ENCODE measurements around the gene CCDC68. TPM values are rescaled to one million over a fixed set of nuclear protein-coding genes. Genes with fewer than 3 reads are reported as not detected.

The CCDC68 gene
- total RNA-seq, 4 donors from 2014 or later, result 3.6 to 8.3 (median 5.5) TPM

DNA sequence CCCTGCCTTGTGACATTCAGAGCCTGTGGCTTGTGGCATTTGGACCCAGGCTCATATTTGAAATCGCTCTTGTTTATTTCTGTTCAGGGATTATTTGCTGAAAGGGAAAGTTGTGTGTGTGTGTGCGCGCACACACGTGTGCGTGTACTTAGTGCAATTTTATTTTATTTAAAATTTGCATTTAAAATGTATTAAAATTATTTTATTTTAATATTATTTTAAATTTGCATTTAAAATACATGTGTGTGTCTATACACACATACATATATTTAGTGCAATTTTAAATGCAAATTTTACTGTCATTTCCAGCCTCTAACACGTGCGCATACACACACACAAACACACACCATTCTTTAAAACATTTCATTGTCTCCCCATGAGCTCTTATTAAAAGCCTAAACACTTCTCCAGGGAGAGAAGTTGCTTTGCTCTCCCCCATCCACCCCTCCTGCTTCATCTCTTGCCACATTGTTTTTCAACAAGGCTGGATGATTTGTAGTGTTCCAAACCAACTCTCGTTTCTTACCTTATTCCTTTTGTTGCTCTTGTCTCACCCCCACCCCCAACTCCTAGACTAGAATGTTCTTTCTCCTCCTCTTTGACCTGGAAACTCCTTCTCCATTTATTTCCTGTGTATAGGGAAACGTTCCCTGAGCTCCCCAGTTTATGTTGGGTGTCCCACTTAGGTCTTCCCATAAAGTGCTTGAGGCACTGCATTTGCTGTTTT is 3.8 kb upstream of the CCDC68 start:
- H3K9me3 ChIP-seq, result no peaks in the 10 kb centered on the region
- H3K27me3 ChIP-seq, result peaks cover 45% of the 10 kb centered on the region
- TF ChIP-seq POLR2AphosphoS5 (IDR thresholded peaks at IDR 0.05) (no peak), EP300 (IDR thresholded peaks at IDR 0.05) (no peak), POLR2A (IDR thresholded peaks at IDR 0.05) (no peak), CTCF (IDR thresholded peaks at IDR 0.05) (no peak)
- H3K36me3 ChIP-seq, result no peaks in the 10 kb centered on the region
- no peak for ATAC-seq
- H3K4me3 ChIP-seq, result no peak overlapping the region
- no peak overlapping the region for H3K27ac ChIP-seq
- peaks cover 0 to 10% (median 0%) of the 10 kb centered on the region in 3 donors for H3K4me1 ChIP-seq
- WGBS, 2 donors (ENCODE audit: low coverage in 1 of 2), result 86 to 96% methylated on average over 8 of the region's 9 CpGs

- H3K4me3 ChIP-seq, result no peak overlapping the region
- H3K27me3 ChIP-seq, result peaks cover 48% of the 10 kb centered on the region
- peaks cover 0 to 10% (median 0%) of the 10 kb centered on the region in 3 donors for H3K4me1 ChIP-seq
- no peak for ATAC-seq
- no peak overlapping the region for H3K27ac ChIP-seq
- 91 to 96% methylated on average over 3 to 4 of the region's 4 CpGs for WGBS, 2 donors (ENCODE audit: low coverage in 1 of 2)
- H3K9me3 ChIP-seq, result no peaks in the 10 kb centered on the region
- TF ChIP-seq EP300 (IDR thresholded peaks at IDR 0.05), result no peak
- TF ChIP-seq POLR2AphosphoS5 (IDR thresholded peaks at IDR 0.05), result no peak
- TF ChIP-seq POLR2A (IDR thresholded peaks at IDR 0.05), result no peak
- no peak for TF ChIP-seq CTCF (IDR thresholded peaks at IDR 0.05)
- H3K36me3 ChIP-seq, result no peaks in the 10 kb centered on the region
Observed at GRCh38 chr18:54961868-54962267, 2.6 kb upstream of the CCDC68 start.

- ATAC-seq, result no peak
- TF ChIP-seq EP300 (IDR thresholded peaks at IDR 0.05) (no peak), POLR2AphosphoS5 (IDR thresholded peaks at IDR 0.05) (no peak), CTCF (IDR thresholded peaks at IDR 0.05) (no peak), POLR2A (IDR thresholded peaks at IDR 0.05) (no peak)
- 0 to 50% methylated on average over 1 to 2 of the region's 2 CpGs for WGBS, 2 donors (ENCODE audit: low coverage in 1 of 2)
- Histone ChIP-seq H3K4me3 (no peak overlapping the region), H3K27ac (no peak overlapping the region), H3K36me3 (no peaks in the 10 kb centered on the region), H3K9me3 (no peaks in the 10 kb centered on the region), H3K27me3 (peaks cover 43% of the 10 kb centered on the region), H3K4me1 (peaks cover 0 to 10% (median 0%) of the 10 kb centered on the region in 3 donors)
Observed at GRCh38 chr18:54961016-54961423, 1.8 kb upstream of the CCDC68 start.

GRCh38 chr18:54960197-54960596 is 936 bp upstream of the CCDC68 start:
- no peak for TF ChIP-seq EP300 (IDR thresholded peaks at IDR 0.05)
- no peak for TF ChIP-seq CTCF (IDR thresholded peaks at IDR 0.05)
- no peak for TF ChIP-seq POLR2A (IDR thresholded peaks at IDR 0.05)
- no peak overlapping the region for H3K4me3 ChIP-seq
- 69 to 78% methylated on average over 2 to 3 of the region's 3 CpGs for WGBS, 2 donors (ENCODE audit: low coverage in 1 of 2)
- no peak overlapping the region for H3K27ac ChIP-seq
- H3K27me3 ChIP-seq, result peaks cover 43% of the 10 kb centered on the region
- H3K9me3 ChIP-seq, result no peaks in the 10 kb centered on the region
- H3K36me3 ChIP-seq, result no peaks in the 10 kb centered on the region
- no peak for ATAC-seq
- peaks cover 0 to 10% (median 0%) of the 10 kb centered on the region in 3 donors for H3K4me1 ChIP-seq

GRCh38 chr18:54957996-54958395 is 1.3 kb downstream of the CCDC68 start:
- Histone ChIP-seq H3K4me1 (peaks cover 0 to 10% (median 0%) of the 10 kb centered on the region in 3 donors), H3K27me3 (peaks cover 32% of the 10 kb centered on the region), H3K4me3 (peak overlapping the region in 1 of 2 donors; percentile 50), H3K27ac (no peak overlapping the region), H3K36me3 (no peaks in the 10 kb centered on the region), H3K9me3 (no peaks in the 10 kb centered on the region)
- 64 to 71% methylated on average over 4 to 5 of the region's 5 CpGs for WGBS, 2 donors (ENCODE audit: low coverage in 1 of 2)
- no peak for TF ChIP-seq EP300 (IDR thresholded peaks at IDR 0.05)
- no peak for TF ChIP-seq CTCF (IDR thresholded peaks at IDR 0.05)
- no peak for TF ChIP-seq POLR2AphosphoS5 (IDR thresholded peaks at IDR 0.05)
- TF ChIP-seq POLR2A (IDR thresholded peaks at IDR 0.05), result no peak
- no peak for ATAC-seq

Measured in gastroesophageal sphincter (tissue), 4 donors.